HG02884 (cell line): ENCODE results near the gene BTAF1.
"Not testable (repeated sequence)": the region's sequence is repeated elsewhere in the genome, so short reads cannot be mapped to it uniquely, and the experiment has no call there.

ENCODE experiments used
- ATAC-seq: cut with Tn5 transposase; IDR thresholded peaks from one replicate; pipeline ENCODE4 v1.9.1; 2021; ENCODE audit warnings: mild to moderate bottlenecking, moderate library complexity; ENCODE audit not compliant: unreplicated experiment

Gene BTAF1

DNA sequence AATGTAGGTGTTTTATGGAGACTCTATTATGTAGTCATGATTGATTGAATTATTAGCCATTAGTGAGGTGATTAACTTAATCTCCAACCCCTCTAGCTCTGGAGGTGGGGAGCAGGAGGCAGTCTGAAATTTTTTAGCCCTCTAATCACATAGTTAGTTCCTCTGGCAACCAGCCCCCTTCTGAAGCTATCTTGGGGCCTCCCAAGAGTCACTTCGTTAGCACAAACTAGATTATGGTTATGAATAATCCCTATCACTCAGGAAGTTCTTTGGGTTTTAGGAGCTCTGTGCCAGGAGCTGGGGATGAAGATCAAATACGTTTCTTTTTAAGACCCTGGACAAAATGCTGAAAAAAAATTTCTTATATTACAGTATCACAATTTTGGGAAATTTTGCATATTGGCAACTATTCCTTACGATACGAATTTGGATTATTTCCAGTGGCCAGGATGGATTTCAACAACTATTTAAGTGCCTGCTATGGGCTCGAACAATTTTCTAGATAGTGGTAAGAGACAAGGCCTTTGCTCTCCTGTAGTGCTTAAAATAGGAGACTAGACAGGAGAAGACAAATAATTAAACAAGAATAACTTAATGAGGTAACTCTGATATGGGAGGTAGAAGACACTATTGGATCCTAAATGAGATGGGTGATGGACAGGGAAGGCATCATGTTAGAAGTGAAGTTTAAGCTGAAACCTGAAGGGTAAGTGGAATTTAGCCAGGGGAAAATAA is 52.9 kb downstream of the BTAF1 start:
- ATAC-seq: no peak

DNA sequence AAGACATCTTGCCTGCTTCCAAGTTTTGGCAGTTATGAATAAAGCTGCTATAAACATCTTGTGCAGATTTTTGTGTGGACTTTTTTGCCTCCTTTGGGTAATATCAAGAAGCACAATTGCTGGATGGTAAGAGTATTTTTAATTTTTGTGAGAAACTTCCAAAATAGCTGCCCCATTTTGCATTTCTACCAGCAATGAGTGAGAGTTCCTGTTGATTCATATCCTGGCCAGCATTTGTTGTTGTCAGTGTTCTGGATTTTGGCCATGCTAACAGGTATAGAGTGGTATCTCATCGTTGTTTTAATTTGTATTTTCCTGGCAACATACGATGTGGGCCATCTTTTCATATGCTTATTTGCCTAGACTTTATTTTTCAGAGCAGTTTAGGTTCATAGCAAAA is 53.9 kb downstream of the BTAF1 start:
- ATAC-seq: no peak

DNA sequence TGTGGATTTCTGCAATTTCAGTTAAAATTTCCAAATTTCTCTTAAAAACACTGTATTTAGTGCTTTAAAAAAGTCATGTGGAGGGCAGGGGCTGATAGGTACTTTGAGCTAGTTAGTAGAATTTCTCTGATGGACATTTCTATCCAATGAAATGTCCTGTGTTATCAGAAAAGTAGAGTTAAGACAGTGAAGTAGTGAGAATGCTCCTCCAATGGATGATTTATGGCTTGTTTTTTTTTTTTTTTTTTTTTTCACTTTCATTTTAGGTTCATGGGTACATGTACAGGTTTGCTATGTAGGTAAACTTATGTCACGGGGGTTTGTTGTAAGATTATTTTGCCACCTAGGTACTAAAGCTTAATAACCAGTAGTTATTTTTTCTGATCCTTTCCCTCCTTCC is 55.0 kb downstream of the BTAF1 start:
- ATAC-seq: no peak

DNA sequence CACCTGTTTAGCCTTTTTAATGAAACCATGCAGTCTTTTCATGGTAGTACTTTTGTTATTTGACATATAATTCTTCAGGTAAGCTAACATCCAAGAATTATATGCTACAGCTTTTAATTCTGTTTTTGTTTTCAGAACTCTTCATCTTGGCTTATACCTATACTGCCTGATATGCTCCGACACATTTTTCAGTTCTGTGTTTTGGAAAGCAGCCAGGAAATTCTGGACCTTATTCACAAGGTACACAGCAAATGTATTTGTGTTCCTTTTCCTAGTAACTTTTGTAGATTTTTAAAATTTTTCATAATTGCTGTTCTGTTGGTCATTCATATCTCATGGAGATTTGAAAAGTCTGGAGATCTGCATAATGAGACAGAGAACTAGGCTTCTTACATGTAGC is 56.7 kb downstream of the BTAF1 start:
- no peak for ATAC-seq

DNA sequence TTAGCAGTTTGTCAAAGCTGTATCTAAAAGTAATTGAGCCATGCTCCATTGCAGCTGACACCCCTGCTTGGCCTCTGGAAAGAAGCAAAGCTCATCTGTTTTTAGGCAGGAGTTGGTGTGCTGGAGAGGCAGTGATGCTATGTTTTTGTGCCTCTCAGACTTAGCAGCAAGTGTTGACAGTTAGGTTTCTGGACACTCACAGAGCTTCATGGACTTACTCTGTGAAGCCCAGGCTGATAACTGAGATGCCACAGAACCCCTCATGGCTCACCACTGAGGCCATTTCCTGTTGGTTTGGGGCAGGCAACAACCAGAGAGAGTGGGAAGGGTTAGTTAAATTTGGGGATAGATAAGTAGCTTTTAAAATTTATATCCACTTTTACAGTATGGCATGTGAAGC is 59.8 kb downstream of the BTAF1 start:
- no peak for ATAC-seq

DNA sequence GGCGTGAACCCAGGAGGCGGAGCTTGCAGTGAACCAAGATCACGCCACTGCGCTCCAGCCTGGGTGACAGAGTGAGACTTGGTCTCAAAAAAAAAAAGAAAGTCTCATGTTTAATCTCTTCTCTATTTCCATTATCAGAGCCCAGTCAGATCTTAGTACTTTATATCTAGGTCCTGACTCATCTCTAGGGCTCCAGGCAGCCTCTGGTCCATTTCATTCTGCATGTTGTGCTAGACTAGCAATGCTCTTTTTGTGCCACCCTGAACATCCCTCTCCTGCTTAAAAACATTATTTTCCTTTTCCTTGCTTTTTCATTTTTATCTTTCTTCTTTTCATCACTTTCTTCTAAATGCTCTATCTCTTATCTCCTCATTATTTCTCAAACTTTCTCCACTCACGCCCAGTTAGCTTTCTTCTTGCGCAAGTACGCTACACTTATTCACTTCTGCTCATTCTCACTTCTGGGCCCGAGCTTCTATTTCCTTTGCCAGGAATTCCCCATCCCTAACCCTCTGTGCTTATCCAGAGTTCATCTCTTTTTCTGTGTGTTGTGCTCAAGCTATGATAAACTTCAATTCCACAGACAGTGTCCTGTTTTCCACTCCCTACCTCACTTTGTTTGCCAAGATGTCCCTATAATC is 63.9 kb downstream of the BTAF1 start:
- no peak for ATAC-seq

DNA sequence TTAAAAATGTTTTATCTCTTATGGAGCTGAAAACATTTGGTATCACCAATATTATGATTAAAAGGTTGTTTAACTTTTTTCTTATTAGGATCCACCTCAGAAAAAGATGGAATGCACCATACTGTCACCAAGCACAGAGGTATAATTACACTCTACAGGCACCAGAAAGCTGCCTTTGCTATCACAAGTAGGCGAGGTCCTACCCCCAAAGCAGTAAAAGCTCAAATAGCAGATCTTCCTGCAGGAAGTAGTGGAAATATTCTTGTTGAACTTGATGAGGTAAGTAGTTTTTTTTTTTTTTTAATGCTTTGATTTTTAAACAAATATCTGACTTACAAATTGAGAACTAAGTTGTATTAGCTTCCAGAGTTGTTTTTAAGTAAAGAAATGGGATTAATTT is 68.5 kb downstream of the BTAF1 start:
- no peak for ATAC-seq

DNA sequence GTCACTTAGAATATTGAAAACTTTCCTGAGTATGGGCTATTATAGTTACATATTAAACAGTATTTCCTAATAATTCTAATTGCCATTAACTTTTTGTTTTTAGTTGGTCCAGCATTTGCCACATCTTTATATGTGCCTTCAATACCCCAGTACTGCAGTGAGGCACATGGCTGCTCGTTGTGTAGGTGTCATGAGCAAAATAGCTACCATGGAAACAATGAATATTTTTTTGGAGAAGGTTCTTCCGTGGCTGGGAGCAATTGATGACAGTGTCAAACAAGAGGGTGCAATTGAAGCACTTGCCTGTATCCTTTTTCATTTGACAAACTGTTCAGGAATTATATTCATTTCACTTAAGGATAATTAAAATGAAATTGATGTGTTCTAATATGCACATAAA is 72.7 kb downstream of the BTAF1 start:
- no peak for ATAC-seq

DNA sequence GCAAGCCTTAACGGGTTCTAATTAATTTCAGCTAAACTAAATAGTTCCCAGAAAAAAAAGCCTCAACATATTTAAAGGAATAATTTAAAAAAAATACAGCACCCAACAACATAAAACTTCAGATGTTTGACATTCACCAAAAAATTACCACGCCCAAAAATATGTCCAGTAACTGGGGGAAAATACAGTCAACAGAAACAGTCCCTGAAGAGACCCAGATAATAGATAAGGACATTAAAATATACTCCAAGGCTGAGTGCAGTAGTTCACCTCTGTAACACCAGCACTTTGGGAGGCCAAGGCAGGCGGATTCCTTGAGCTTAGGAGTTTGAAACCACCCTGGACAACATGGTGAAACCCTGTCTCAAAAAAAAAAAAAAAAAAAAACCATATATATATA is 78.0 kb downstream of the BTAF1 start:
- ATAC-seq: no peak

DNA sequence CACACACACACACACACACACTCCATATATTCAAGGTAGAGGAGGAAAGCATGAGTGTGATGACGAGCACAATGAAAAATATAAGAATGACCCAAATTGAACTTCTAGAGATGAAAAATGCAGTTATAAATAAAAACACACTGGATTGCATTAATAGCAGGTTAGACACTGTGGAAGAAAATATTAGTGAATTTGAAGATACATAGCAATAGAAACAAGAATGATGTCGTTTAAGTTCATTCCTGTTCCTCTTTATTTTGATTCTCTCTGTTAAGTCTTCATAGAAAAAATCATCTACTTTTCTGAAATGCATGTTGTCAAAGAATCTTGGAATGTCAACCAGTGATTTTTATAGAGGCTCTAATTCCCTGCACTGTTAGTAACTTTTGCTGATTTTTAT is 78.4 kb downstream of the BTAF1 start:
- ATAC-seq: no peak

DNA sequence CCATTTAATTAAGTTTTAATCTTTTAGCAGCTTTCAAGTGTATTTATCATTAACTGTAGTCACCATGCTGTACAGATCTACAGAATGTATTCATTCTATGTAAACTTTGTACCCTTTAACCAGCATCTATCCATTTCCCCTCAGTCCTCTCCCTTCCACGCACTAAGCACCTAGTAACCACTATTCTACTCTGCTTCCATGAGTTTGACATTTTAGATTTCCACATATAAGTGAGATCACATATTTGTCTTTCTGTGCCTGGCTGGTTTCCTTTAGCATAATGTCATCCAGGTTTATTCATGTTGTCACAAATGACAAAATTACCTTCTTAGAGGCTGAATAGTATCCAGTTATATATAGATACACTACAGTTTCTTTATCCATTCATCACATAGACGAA is 79.7 kb downstream of the BTAF1 start:
- ATAC-seq: no peak

DNA sequence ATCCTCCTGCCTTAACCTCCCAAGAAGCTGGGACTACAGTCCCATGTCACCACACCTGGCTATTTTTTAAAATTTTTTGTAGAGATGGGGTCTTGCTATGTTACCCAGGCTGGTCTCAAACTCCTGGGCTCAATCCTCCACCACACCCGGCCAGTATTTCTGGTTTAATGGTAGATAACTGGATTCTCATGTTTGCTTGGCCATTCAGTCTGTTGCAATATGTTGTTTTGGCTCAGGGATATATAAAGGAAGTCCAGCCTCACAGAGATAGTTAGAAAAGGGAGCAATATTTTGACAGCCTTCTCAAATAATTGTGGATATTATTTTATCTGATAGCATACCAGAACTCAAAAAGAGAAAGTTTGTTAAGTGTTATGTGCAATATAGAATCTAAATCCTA is 82.4 kb downstream of the BTAF1 start:
- ATAC-seq: no peak

DNA sequence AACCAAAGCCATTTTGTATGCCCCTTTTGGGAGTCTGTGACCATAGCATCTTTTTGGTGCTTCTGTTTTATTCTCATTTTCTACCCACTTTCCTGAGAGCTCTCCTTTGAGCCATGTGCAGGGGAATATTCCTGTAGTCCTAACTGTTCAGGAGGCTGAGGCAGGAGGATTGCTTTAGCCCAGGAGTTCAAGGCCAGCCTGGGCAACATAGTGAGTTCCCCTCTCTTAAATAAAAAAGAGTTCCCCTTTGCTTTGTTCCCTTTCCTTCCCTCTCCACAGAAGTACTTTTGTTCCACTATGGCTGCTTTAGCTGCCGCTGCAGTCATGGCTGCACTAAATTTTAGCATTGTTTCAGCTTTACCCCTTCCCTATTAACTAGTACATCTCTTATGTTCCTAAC is 85.9 kb downstream of the BTAF1 start:
- no peak for ATAC-seq

DNA sequence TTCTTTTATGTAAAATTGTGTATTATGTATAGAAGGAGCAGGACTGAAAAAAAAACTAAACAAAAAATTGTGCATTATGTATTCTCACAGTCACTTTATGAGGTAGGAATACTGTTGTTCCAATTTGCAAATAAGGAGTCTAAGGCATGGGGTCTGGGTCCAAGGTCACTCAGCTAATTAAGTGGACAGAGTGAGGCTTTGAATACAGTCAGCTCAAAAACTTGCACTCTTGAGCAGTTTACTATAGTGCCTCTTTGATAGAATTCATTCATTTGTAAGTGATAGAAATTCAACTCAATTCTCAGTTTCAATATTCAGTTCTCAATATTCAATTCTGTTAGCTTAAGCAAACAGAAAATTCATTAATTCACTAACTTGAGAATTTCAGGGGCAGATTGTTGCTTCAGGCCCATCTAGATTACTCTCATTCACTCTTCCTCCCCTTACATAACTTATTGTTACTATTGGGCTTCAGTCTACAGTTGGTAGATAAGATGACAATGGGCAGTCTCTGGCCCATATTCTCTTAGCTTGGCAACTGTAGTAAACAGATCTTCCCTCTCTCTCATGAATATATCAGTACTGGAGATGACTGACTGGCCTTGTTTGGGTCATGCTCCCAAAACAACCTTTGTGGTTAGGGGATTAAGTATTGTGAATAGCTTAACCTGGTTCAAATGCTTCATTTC is 86.6 kb downstream of the BTAF1 start:
- no peak for ATAC-seq

DNA sequence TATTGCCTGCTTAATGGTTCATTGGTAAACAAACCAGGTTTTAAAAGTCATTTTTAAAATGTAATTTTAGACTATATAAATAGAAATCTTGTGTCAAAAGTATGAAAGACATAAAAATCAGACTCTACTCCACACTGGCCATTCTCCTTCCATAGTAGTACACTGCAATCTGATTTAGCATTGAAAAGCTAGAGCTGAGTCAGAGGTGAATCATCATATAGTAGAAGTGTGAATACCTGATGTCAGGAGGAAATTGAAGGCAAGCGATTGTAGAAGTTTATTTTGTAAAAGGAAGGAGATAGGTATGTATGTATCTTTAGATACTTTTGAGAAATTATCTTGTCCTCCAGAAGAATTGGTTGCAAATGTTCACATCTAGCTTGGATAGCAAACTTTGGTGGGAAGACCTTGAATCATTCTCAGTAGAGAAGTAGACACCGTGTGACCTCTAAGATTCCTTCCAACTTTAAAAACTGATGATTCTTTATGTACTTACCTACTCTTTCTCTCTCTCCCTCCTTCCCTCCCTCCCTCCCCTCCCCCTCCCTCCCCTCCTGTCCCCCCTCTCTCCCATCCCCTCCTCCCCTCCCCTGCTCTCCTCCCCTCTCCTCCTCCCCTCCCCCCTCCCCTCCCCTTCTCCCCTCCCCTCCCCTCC is 88.1 kb downstream of the BTAF1 start:
- no peak for ATAC-seq

DNA sequence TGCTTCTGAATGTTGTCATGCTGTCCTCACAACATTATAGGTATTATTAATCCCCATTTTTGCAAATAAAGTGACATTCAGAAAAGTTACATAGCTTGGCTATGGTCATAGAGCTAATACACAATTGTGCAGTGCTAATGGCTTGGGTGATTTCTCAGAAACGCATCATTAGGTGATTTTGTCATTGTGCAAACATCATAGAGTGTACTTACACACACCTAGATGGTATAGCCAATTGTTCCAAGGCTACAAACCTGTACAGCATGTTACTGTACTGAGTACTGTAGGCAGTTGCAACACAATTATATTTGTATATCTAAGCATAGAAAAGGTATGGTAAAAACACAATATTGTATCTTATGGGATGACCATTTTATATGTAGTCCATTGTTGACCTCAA is 91.0 kb downstream of the BTAF1 start:
- no peak for ATAC-seq

DNA sequence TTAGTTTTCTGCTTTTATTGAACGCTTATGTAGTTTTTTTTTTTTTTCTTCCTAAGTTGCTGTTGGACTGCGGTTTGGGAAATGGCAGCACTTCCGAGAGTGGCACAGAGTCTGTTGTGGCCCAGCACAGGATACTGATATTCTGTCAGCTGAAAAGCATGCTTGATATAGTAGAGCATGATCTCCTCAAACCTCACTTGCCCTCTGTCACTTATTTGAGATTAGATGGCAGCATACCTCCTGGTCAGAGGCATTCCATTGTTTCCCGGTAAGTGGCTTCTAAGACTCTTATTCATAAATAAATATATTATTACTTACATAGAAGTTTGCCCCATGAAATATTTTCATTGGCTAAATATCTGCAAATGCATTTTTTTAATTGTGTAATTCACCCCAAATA is 101.1 kb downstream of the BTAF1 start:
- ATAC-seq: no peak

DNA sequence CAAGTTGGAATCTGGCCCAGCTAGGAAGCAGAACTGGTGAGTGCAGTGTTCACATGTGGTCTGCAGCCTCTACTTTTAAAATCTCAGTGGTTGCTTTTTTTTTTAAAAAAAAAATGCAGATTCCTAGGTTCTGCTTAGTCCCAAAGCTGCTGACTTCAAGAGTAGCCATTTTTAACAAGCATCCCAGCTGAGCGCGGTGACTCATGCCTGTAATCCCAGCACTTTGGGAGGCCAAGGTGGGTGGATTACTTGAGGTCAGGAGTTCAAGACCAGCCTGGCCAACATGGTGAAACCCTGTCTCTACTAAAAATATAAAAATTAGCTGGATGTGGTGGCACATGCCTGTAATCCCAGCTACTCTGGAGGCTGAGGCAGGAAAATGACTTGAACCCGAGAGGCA is 101.8 kb downstream of the BTAF1 start:
- not testable (repeated sequence) for ATAC-seq

DNA sequence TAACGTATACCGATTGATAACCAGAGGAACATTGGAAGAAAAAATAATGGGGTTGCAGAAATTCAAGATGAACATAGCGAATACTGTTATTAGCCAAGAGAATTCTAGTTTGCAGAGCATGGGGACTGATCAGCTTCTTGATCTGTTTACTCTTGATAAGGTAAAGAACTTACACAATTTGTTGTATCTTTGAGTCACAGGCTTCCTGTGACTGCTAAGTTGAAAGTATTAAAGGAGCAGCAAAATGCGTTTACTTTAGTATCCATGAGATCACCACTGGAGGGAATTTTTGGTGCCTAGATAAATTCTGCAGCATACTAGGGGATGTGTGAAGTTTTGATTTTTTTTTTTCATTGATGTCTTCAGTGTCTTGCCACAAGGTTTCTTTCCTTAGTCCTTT is 103.6 kb downstream of the BTAF1 start:
- no peak for ATAC-seq

DNA sequence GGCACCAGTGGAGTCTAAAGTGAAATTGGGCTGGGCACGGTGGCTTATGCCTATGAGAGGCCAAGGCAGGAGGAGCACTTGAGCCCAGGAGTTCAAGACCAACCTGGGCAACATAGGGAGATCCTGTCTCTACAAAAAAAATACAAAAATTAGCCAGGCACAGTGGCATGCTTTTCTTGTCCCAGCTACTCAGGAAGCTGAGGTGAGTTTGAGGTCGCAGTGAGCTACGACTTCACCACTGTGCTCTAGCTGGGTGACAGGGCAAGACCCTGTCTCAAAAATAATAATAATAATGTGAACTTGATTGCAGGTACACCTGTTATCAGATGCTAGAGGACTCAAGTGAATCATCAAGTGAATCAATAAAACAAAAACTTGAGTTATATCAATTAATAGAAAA is 108.0 kb downstream of the BTAF1 start:
- ATAC-seq: no peak

DNA sequence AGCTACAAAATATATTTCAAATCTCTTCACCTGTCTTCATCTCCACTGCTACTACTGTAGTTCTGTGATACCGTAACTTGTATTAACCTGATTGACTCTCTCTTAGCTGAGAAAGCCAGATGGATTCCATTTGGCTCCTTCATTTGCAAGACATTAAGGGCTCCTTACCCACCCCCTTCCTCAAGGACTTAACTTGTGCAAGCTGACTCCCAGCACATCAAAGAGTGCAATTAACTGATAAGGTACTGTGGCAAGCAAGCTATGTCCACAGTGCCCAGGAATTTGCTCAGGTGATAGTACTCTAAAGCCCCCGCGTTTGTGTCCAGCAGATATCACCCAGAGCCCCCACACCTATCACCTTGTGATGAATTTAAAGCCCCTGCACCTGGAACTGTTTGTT is 109.5 kb downstream of the BTAF1 start:
- ATAC-seq: not testable (repeated sequence)

DNA sequence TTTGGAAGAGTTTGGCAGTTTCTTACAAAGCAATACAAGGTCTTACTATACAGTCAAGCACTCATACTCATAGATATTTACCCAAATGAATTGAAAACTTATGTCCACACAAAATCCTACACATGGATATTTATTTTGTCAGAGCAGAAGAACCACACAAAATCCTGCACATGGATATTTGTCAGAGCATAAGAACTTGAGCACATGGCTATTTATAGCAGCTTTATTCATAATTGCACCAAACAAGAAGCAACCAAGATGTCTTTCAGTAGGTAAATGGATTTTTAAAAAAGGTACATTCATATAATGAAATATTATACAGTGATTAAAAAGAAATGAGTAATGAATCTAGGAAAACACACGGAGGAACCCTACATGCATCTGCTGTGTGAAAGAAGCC is 115.4 kb downstream of the BTAF1 start:
- ATAC-seq: no peak
